HepG2 (cell line): ENCODE measurements around the gene THADA. TPM values are rescaled to one million over a fixed set of nuclear protein-coding genes. Genes with fewer than 3 reads are reported as not detected.
A peak's percentile ranks its signal among the peaks of the same experiment; 100 is the strongest.

Experiments
- ATAC-seq: fragments of 200-7000 bp; cut with Tn5 transposase; 3 replicates; pipeline ENCODE4 v1.9.1; 2020; ENCODE audit warnings: mild to moderate bottlenecking, moderate library complexity
- BruUV-seq: library from RNA; stranded (reverse); fragments of 400-500 nt; replicated peaks from 2 replicates; lab custom pipeline; 2021; lab: Mats Ljungman, UMichigan
- CTCF ChIA-PET: fragments of 300-600 bp; formaldehyde crosslinking; extraction: SDS; loops from one replicate; lab custom pipeline; 2021; ENCODE audit warnings: low total read pairs, inconsistent platforms, low intra/inter-chr PET ratio; lab: Yijun Ruan, JAX
- POLR2A ChIA-PET: fragments of 350-600 bp; sonication (Branson Sonifier 250); formaldehyde crosslinking; loops from one replicate; lab custom pipeline; 2020; ENCODE audit warnings: antibody characterized with exemption, inconsistent platforms; lab: Yijun Ruan, JAX
- DNase-seq: peaks from one replicate; pipeline ENCODE4 v3.0.0-alpha.2; 2015; ENCODE audit warnings: low spot score
- FAIRE-seq: peaks from 3 replicates; lab custom pipeline; 2011; peaks lifted over from hg19 to GRCh38; lab: Jason Lieb, UNC
- H2AFZ ChIP-seq: one replicate; pipeline ENCODE4 v1.6.1; 2011; ENCODE audit warnings: low read length, inconsistent platforms
- H3K27ac ChIP-seq: fragments of 300-600 bp; 3 replicates; pipeline ENCODE4 v1.8.0; 2011; ENCODE audit warnings: mixed run types, mild to moderate bottlenecking, mixed read lengths, low read length, inconsistent platforms; ENCODE audit not compliant: insufficient read depth; ENCODE audit errors: extremely low read length
- H3K27me3 ChIP-seq, 2 experiments: fragments of 200-600 bp in 1 of 2; 2 replicates in 1 of 2; 3 replicates in 1 of 2; pipeline versions ENCODE4 v1.6.0 to v1.8.0; 2011; ENCODE audit warnings: low read length in 2 of 2, mild to moderate bottlenecking in 2 of 2, moderate library complexity in 2 of 2, inconsistent platforms in 1 of 2; ENCODE audit not compliant: insufficient read depth in 2 of 2, control insufficient read depth in 1 of 2
- H3K36me3 ChIP-seq, 2 experiments: fragments of 200-600 bp in 1 of 2; replicated peaks in 1 of 2; 2 replicates in 1 of 2; 3 replicates in 1 of 2; pipeline versions ENCODE4 v1.5.1 to v1.8.0; 2011; ENCODE audit warnings: low read length in 2 of 2, inconsistent platforms in 1 of 2; ENCODE audit not compliant: insufficient read depth in 2 of 2, control insufficient read depth in 1 of 2
- H3K4me1 ChIP-seq: 2 replicates; pipeline ENCODE4 v1.5.1; 2012; ENCODE audit warnings: low read length, inconsistent platforms; ENCODE audit not compliant: insufficient read depth
- H3K4me2 ChIP-seq: 2 replicates; pipeline ENCODE4 v1.6.0; 2011; ENCODE audit warnings: low read depth, low read length, inconsistent platforms
- H3K4me3 ChIP-seq, 3 experiments: fragments of 200-600 bp in 1 of 3; sonication (generic), shearing (Covaris generic) in 1 of 3; replicated peaks in 1 of 3; 2 replicates each; pipeline ENCODE4 v1.5.1; 2011 to 2016; ENCODE audit warnings: low read length in 3 of 3, inconsistent platforms in 2 of 3, low read depth in 2 of 3, mild to moderate bottlenecking in 2 of 3, control low read depth in 1 of 3, mixed read lengths in 1 of 3; ENCODE audit not compliant: insufficient read depth in 1 of 3
- H3K79me2 ChIP-seq: one replicate; pipeline ENCODE4 v1.6.1; 2011; ENCODE audit warnings: low read length, inconsistent platforms; ENCODE audit not compliant: insufficient read depth
- H3K9ac ChIP-seq: 2 replicates; pipeline ENCODE4 v1.6.0; 2011; ENCODE audit warnings: mild to moderate bottlenecking, low read depth, low read length, inconsistent platforms; ENCODE audit not compliant: insufficient read depth
- H3K9me3 ChIP-seq: 2 replicates; pipeline ENCODE4 v1.5.1; 2012; ENCODE audit warnings: mild to moderate bottlenecking, low read length
- H4K20me1 ChIP-seq: 2 replicates; pipeline ENCODE4 v1.6.0; 2011; ENCODE audit warnings: inconsistent platforms, mild to moderate bottlenecking, low read length, moderate library complexity; ENCODE audit not compliant: insufficient read depth
- CTCF ChIP-seq: sonication (generic); formaldehyde crosslinking; IDR thresholded peaks from 2 replicates; pipeline ENCODE4 v1.5.0; 2020; ENCODE audit warnings: mild to moderate bottlenecking, missing genetic modification reagents, moderate library complexity
- PBX3 ChIP-seq: sonication (generic); formaldehyde crosslinking; IDR thresholded peaks from 2 replicates; pipeline ENCODE4 v1.8.1; 2023; ENCODE audit warnings: missing genetic modification reagents, inconsistent platforms, borderline replicate concordance
- ZFAT ChIP-seq: sonication (generic); formaldehyde crosslinking; conservative IDR thresholded peaks from 2 replicates; pipeline ENCODE4 v1.8.1; 2023; ENCODE audit warnings: missing genetic modification reagents, inconsistent platforms
- ZNF646 ChIP-seq: sonication (generic); formaldehyde crosslinking; IDR thresholded peaks from 2 replicates; pipeline ENCODE4 v1.9.0; 2021; ENCODE audit warnings: mild to moderate bottlenecking, missing genetic modification reagents
- WGBS: methylation state at CpG from one replicate; pipeline ENCODE4 v1.1.6; 2017; ENCODE audit warnings: low lambda C conversion rate; 5-methylcytosine and 5-hydroxymethylcytosine counted together
- in situ Hi-C: cut with HindIII; loops from 2 replicates; pipeline ENCODE4 v1.10.0; 2017; ENCODE audit warnings: low pct_unique_long_range_greater_than_20kb; ENCODE audit not compliant: extremely low pct_ligation_motif_present
- intact Hi-C: fragments of 100-400 bp; cut with micrococcal nuclease; formaldehyde crosslinking; loops from one replicate; pipeline ENCODE4 v1.10.0; 2022; ENCODE audit not compliant: unreplicated experiment
- polyA plus RNA-seq, 8 experiments: library from polyadenylated mRNA; depleted of rRNA in 3 of 8; stranded (reverse) in 7 of 8; unstranded in 1 of 8; fragments of >200 nt; fragmentation: Illumina TruSeq in 4 of 8; extraction: Trizol in 4 of 8; gene quantifications; 2 replicates each; pipeline versions ENCODE4 v1.2.1 to v1.2.3, GENCODE V29; 2011 to 2016; ENCODE audit warnings: low read depth in 4 of 8, missing spikeins in 1 of 8, mixed read lengths in 1 of 8; ENCODE audit not compliant: insufficient read depth in 1 of 8
- total RNA-seq, 5 experiments: library from RNA; depleted of rRNA; stranded (reverse); fragments of >200 nt; fragmentation: Illumina TruSeq; extraction: Trizol; gene quantifications; 2 replicates each; pipeline ENCODE4 v1.2.3, GENCODE V29; 2016; ENCODE audit warnings: low read depth in 1 of 5
- TF ChIP-seq, protein P1 (sequence below): IDR thresholded peaks from 2 replicates; pipeline ENCODE4 v1.6.1; 2012; ENCODE audit warnings: inconsistent platforms
- TF ChIP-seq, protein P2 (sequence below): sonication (generic); formaldehyde crosslinking; IDR thresholded peaks from 2 replicates; pipeline ENCODE4 v1.4.0; 2020; ENCODE audit warnings: missing genetic modification reagents, mild to moderate bottlenecking, borderline replicate concordance

Gene THADA
- total and polyA plus RNA-seq, 2 of the 13 experiments (the other 11 are each of a cell fraction or from before 2014, with no cell fraction given) = 12.7 to 21.7 TPM

GRCh38 chr2:43375746-43376522 lies 219.9 kb downstream of the THADA start (continued):
- no peak for TF ChIP-seq PBX3

DNA sequence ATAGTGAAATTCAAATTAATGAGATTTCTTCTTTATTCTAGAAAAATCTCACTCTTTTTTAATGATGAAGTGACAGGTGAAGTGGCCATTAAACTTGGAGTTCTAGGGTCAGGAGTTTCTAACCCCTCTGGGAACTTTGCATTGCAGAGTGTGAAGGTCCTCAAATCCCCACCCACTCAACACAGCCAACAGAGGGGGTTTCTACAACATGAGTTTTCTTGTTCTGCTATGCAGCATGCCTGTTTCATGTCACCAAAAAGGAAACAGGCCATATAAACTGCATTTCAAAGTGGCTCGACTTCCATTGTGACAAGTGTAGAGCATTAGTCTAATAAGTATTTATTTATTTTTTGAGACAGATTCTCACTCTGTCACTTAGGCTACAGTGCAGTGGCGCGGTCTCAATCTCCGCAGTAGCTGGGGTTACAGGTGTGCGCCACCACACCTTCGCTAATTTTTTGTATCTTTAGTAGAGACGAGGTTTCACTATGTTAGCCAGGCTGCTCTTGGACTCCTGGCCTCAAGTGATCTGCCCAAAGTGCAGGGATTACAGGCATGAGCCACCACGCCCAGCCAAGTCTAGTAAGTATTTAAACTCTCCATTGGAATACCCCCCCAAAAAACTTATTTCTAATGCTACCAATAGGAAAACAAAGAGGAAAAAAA lies 223.3 kb downstream of the THADA start:
- peak; percentile 28 for FAIRE-seq
- peak; percentile 18 for DNase-seq
- intact Hi-C loops (no loop called here), in situ Hi-C loops (no loop called here)
- Histone ChIP-seq H3K4me1 (peaks cover 95% of the 10 kb centered on the region), H4K20me1 (no peaks in the 10 kb centered on the region), H3K79me2 (no peaks in the 10 kb centered on the region), H3K9me3 (no peaks in the 10 kb centered on the region), H3K27ac (no peak overlapping the region), H3K4me3 (no peak overlapping the region), H2AFZ (no peak overlapping the region), H3K9ac (no peak overlapping the region), H3K4me2 (peak overlapping the region; percentile 19), H3K27me3 (no peaks in the 10 kb centered on the region), H3K36me3 (no peaks in the 10 kb centered on the region)
- CTCF ChIA-PET = no interaction called here
- 88% methylated on average over 8 of the region's 8 CpGs for WGBS
- no TSS peak for BruUV-seq
- no peak for ATAC-seq
- POLR2A ChIA-PET = no interaction called here
- TF ChIP-seq CTCF (CRISPR knock-in tag) = peak; percentile 31
- no peak for TF ChIP-seq ZFAT (CRISPR knock-in tag)
- TF ChIP-seq, protein P1, sequence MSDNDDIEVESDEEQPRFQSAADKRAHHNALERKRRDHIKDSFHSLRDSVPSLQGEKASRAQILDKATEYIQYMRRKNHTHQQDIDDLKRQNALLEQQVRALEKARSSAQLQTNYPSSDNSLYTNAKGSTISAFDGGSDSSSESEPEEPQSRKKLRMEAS = no peak
- TF ChIP-seq ZNF646 (CRISPR knock-in tag) = 0 out of 2 replicates have a peak, but pooled peaks have one; percentile 24
- TF ChIP-seq, protein P2, sequence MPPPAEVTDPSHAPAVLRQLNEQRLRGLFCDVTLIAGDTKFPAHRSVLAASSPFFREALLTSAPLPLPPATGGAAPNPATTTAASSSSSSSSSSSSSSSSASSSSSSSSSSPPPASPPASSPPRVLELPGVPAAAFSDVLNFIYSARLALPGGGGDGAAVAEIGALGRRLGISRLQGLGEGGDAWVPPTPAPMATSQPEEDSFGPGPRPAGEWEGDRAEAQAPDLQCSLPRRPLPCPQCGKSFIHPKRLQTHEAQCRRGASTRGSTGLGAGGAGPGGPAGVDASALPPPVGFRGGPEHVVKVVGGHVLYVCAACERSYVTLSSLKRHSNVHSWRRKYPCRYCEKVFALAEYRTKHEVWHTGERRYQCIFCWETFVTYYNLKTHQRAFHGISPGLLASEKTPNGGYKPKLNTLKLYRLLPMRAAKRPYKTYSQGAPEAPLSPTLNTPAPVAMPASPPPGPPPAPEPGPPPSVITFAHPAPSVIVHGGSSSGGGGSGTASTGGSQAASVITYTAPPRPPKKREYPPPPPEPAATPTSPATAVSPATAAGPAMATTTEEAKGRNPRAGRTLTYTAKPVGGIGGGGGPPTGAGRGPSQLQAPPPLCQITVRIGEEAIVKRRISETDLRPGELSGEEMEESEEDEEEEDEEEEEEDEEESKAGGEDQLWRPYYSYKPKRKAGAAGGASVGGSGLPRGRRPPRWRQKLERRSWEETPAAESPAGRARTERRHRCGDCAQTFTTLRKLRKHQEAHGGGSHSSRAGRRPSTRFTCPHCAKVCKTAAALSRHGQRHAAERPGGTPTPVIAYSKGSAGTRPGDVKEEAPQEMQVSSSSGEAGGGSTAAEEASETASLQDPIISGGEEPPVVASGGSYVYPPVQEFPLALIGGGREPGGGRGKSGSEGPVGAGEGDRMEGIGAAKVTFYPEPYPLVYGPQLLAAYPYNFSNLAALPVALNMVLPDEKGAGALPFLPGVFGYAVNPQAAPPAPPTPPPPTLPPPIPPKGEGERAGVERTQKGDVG (CRISPR knock-in tag) = 0 out of 2 replicates have a peak, but pooled peaks have one; percentile 52
